ENCODE measurements around the gene EHMT1. TPM values are rescaled to one million over a fixed set of nuclear protein-coding genes. Genes with fewer than 3 reads are reported as not detected.

The EHMT1 gene
- total and polyA plus RNA-seq, 2 of the 13 experiments (the other 11 are each of a cell fraction or from before 2014, with no cell fraction given), result 23.0 to 27.1 TPM

GRCh38 chr9:137605121-137606004 lies 13.4 kb upstream of the EHMT1 start, which contains the start of gene ARRDC1 (continued):
- TF ChIP-seq SPEN (CRISPR knock-in tag; IDR thresholded peaks at IDR 0.05; ENCODE audit: low read depth) (no peak; the same call in 1 of the 2 replicates), TFDP1 (CRISPR knock-in tag; IDR thresholded peaks at IDR 0.05; ENCODE audit: borderline replicate concordance) (0 out of 2 replicates have a peak, but pooled peaks have one; percentile 29), HNRNPK (IDR thresholded peaks at IDR 0.05; ENCODE audit: low read depth, low read length, poor library complexity, severe bottlenecking) (peak; percentile 64), ZNF773 (CRISPR knock-in tag; IDR thresholded peaks at IDR 0.05; ENCODE audit: borderline replicate concordance) (peak; percentile 24; the same call in 1 of the 2 replicates), ZNF746 (CRISPR knock-in tag; IDR thresholded peaks at IDR 0.05) (no peak), ZNF703 (CRISPR knock-in tag; IDR thresholded peaks at IDR 0.05; ENCODE audit: borderline replicate concordance) (no peak), NPAS2 (CRISPR knock-in tag; IDR thresholded peaks at IDR 0.05; ENCODE audit: borderline replicate concordance) (no peak), ZFY (CRISPR knock-in tag; IDR thresholded peaks at IDR 0.05) (peak; percentile 87), LCORL (IDR thresholded peaks at IDR 0.05) (no peak), LCORL (CRISPR knock-in tag; IDR thresholded peaks at IDR 0.05) (no peak), ZSCAN12 (CRISPR knock-in tag; IDR thresholded peaks at IDR 0.05) (no peak), ZNF275 (CRISPR knock-in tag; IDR thresholded peaks at IDR 0.05; ENCODE audit: borderline replicate concordance) (no peak), NCOA5 (CRISPR knock-in tag; IDR thresholded peaks at IDR 0.05) (no peak), ZNF766 (CRISPR knock-in tag; IDR thresholded peaks at IDR 0.05; ENCODE audit: borderline replicate concordance) (peak; percentile 63; the same call in 1 of the 2 replicates), ZNF333 (CRISPR knock-in tag; IDR thresholded peaks at IDR 0.05; ENCODE audit: borderline replicate concordance) (peak; percentile 34; the same call in 1 of the 2 replicates), HNRNPLL (IDR thresholded peaks at IDR 0.05; ENCODE audit: low read depth, low read length, poor library complexity, severe bottlenecking) (peak; percentile 87), ARNT2 (CRISPR knock-in tag; IDR thresholded peaks at IDR 0.05; ENCODE audit: low read depth) (peak; percentile 63; the same call in 1 of the 2 replicates), ZNF17 (CRISPR knock-in tag; IDR thresholded peaks at IDR 0.05) (no peak), TBX2 (CRISPR knock-in tag; IDR thresholded peaks at IDR 0.05; ENCODE audit: borderline replicate concordance) (peak; percentile 15; the same call in 1 of the 2 replicates), ZC3H4 (CRISPR knock-in tag; IDR thresholded peaks at IDR 0.05; ENCODE audit: borderline replicate concordance) (no peak), TAF1 (CRISPR knock-in tag; IDR thresholded peaks at IDR 0.05) (peak; percentile 59), ARID4A (CRISPR knock-in tag; IDR thresholded peaks at IDR 0.05; ENCODE audit: borderline replicate concordance) (peak; percentile 40; the same call in 1 of the 2 replicates)

Data from HepG2 (cell line).